H1 (cell line): ENCODE data around the gene OR2V2.

Experiments
- ATF2 ChIP-seq: IDR thresholded peaks from 2 replicates; pipeline ENCODE4 v1.6.1; 2012; ENCODE audit warnings: low read length, inconsistent platforms
- CHD1 ChIP-seq: IDR thresholded peaks from 2 replicates; pipeline ENCODE4 v1.6.1; 2012; ENCODE audit warnings: low read depth, low read length, improper control_type of control experiment
- CREB1 ChIP-seq: IDR thresholded peaks from 2 replicates; pipeline ENCODE4 v1.6.1; 2012; ENCODE audit warnings: inconsistent platforms
- CTCF ChIP-seq, 3 experiments: IDR thresholded peaks; 1 replicate in 2 of 3; 2 replicates in 1 of 3; pipeline versions ENCODE4 v1.5.1 to v1.6.1; 2011; ENCODE audit warnings: low read length in 3 of 3, mild to moderate bottlenecking in 3 of 3, inconsistent platforms in 2 of 3, low read depth in 1 of 3, moderate library complexity in 1 of 3; ENCODE audit not compliant: insufficient read depth in 1 of 3; ENCODE audit errors: control extremely low read depth in 1 of 3
- KDM4A ChIP-seq: IDR thresholded peaks from one replicate; pipeline ENCODE4 v1.7.1; 2012; ENCODE audit warnings: low read depth, mild to moderate bottlenecking, moderate library complexity, low read length, inconsistent platforms; ENCODE audit not compliant: severe bottlenecking
- POLR2A ChIP-seq, 2 experiments: IDR thresholded peaks; 1 replicate in 1 of 2; 2 replicates in 1 of 2; pipeline ENCODE4 v1.6.1; 2011; ENCODE audit warnings: low read depth in 2 of 2, low read length in 2 of 2, mild to moderate bottlenecking in 2 of 2; ENCODE audit errors: control extremely low read depth in 1 of 2
- YY1 ChIP-seq: IDR thresholded peaks from 2 replicates; pipeline ENCODE4 v1.6.1; 2011; ENCODE audit warnings: low read depth, mild to moderate bottlenecking, low read length

- TF ChIP-seq KDM4A (no peak), CREB1 (no peak), YY1 (no peak), CTCF (IDR thresholded peaks at IDR 0.05; ENCODE audit: control extremely low read depth in 1 of 3, insufficient read depth in 1 of 3, low read depth in 1 of 3, low read length in 3 of 3) (no peak), ATF2 (no peak), POLR2A (IDR thresholded peaks at IDR 0.05; ENCODE audit: control extremely low read depth in 1 of 2, low read depth in 2 of 2, low read length in 2 of 2) (no peak), CHD1 (no peak)
Observed at GRCh38 chr5:181126841-181127240, 20.5 kb upstream of the OR2V2 start.
